Measurements from ENCODE around the gene STK17A. TPM values are rescaled to one million over a fixed set of nuclear protein-coding genes. Genes with fewer than 3 reads are reported as not detected.

The STK17A gene
- total and polyA plus RNA-seq, 2 of the 8 experiments (the other 6 are each of a cell fraction or from before 2014, with no cell fraction given), result 2.2 to 12.2 TPM

DNA sequence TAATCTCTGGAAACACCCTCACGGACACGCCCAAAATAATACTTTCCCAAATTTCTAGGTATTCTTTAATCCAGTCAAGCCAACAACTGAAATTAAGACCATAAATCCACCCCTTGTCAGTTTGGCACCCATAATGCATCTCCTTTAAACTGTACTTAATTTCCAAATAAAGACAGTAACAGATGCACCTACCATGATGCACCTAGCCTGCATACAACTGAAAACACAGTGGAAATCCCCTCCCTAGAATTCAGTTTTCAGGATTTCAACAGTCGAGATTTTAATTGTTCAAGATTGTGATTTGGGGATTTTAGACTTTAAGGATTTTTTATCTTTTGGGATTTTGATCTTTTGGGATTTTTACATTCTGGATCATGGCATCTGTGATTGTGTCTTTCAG, 17.1 kb downstream of the STK17A start (continued):
- TF ChIP-seq, protein P1, sequence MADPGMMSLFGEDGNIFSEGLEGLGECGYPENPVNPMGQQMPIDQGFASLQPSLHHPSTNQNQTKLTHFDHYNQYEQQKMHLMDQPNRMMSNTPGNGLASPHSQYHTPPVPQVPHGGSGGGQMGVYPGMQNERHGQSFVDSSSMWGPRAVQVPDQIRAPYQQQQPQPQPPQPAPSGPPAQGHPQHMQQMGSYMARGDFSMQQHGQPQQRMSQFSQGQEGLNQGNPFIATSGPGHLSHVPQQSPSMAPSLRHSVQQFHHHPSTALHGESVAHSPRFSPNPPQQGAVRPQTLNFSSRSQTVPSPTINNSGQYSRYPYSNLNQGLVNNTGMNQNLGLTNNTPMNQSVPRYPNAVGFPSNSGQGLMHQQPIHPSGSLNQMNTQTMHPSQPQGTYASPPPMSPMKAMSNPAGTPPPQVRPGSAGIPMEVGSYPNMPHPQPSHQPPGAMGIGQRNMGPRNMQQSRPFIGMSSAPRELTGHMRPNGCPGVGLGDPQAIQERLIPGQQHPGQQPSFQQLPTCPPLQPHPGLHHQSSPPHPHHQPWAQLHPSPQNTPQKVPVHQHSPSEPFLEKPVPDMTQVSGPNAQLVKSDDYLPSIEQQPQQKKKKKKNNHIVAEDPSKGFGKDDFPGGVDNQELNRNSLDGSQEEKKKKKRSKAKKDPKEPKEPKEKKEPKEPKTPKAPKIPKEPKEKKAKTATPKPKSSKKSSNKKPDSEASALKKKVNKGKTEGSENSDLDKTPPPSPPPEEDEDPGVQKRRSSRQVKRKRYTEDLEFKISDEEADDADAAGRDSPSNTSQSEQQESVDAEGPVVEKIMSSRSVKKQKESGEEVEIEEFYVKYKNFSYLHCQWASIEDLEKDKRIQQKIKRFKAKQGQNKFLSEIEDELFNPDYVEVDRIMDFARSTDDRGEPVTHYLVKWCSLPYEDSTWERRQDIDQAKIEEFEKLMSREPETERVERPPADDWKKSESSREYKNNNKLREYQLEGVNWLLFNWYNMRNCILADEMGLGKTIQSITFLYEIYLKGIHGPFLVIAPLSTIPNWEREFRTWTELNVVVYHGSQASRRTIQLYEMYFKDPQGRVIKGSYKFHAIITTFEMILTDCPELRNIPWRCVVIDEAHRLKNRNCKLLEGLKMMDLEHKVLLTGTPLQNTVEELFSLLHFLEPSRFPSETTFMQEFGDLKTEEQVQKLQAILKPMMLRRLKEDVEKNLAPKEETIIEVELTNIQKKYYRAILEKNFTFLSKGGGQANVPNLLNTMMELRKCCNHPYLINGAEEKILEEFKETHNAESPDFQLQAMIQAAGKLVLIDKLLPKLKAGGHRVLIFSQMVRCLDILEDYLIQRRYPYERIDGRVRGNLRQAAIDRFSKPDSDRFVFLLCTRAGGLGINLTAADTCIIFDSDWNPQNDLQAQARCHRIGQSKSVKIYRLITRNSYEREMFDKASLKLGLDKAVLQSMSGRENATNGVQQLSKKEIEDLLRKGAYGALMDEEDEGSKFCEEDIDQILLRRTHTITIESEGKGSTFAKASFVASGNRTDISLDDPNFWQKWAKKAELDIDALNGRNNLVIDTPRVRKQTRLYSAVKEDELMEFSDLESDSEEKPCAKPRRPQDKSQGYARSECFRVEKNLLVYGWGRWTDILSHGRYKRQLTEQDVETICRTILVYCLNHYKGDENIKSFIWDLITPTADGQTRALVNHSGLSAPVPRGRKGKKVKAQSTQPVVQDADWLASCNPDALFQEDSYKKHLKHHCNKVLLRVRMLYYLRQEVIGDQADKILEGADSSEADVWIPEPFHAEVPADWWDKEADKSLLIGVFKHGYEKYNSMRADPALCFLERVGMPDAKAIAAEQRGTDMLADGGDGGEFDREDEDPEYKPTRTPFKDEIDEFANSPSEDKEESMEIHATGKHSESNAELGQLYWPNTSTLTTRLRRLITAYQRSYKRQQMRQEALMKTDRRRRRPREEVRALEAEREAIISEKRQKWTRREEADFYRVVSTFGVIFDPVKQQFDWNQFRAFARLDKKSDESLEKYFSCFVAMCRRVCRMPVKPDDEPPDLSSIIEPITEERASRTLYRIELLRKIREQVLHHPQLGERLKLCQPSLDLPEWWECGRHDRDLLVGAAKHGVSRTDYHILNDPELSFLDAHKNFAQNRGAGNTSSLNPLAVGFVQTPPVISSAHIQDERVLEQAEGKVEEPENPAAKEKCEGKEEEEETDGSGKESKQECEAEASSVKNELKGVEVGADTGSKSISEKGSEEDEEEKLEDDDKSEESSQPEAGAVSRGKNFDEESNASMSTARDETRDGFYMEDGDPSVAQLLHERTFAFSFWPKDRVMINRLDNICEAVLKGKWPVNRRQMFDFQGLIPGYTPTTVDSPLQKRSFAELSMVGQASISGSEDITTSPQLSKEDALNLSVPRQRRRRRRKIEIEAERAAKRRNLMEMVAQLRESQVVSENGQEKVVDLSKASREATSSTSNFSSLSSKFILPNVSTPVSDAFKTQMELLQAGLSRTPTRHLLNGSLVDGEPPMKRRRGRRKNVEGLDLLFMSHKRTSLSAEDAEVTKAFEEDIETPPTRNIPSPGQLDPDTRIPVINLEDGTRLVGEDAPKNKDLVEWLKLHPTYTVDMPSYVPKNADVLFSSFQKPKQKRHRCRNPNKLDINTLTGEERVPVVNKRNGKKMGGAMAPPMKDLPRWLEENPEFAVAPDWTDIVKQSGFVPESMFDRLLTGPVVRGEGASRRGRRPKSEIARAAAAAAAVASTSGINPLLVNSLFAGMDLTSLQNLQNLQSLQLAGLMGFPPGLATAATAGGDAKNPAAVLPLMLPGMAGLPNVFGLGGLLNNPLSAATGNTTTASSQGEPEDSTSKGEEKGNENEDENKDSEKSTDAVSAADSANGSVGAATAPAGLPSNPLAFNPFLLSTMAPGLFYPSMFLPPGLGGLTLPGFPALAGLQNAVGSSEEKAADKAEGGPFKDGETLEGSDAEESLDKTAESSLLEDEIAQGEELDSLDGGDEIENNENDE (IDR thresholded peaks at IDR 0.05; ENCODE audit: insufficient replicate concordance, low read length), result no peak
- no peak for TF ChIP-seq POLR2A (IDR thresholded peaks at IDR 0.05; ENCODE audit: control extremely low read depth in 1 of 2, low read depth in 2 of 2, low read length in 2 of 2)
- TF ChIP-seq CBX5 (IDR thresholded peaks at IDR 0.05; ENCODE audit: low read depth, low read length), result no peak
- TF ChIP-seq ZNF274 (IDR thresholded peaks at IDR 0.05; ENCODE audit: borderline replicate concordance, extremely low read depth, low read length), result no peak
- TF ChIP-seq, protein P2, sequence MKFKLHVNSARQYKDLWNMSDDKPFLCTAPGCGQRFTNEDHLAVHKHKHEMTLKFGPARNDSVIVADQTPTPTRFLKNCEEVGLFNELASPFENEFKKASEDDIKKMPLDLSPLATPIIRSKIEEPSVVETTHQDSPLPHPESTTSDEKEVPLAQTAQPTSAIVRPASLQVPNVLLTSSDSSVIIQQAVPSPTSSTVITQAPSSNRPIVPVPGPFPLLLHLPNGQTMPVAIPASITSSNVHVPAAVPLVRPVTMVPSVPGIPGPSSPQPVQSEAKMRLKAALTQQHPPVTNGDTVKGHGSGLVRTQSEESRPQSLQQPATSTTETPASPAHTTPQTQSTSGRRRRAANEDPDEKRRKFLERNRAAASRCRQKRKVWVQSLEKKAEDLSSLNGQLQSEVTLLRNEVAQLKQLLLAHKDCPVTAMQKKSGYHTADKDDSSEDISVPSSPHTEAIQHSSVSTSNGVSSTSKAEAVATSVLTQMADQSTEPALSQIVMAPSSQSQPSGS (IDR thresholded peaks at IDR 0.05; ENCODE audit: low read length), result no peak
- no peak for TF ChIP-seq YY1 (IDR thresholded peaks at IDR 0.05; ENCODE audit: low read depth, low read length)
- TF ChIP-seq TBP (IDR thresholded peaks at IDR 0.05; ENCODE audit: low read depth, low read length), result no peak
- no peak for TF ChIP-seq CHD1 (IDR thresholded peaks at IDR 0.05; ENCODE audit: low read depth, low read length)
- no peak for TF ChIP-seq EP300 (IDR thresholded peaks at IDR 0.05; ENCODE audit: borderline replicate concordance in 1 of 2, low read depth in 2 of 2, low read length in 2 of 2)
- TF ChIP-seq, protein P3, sequence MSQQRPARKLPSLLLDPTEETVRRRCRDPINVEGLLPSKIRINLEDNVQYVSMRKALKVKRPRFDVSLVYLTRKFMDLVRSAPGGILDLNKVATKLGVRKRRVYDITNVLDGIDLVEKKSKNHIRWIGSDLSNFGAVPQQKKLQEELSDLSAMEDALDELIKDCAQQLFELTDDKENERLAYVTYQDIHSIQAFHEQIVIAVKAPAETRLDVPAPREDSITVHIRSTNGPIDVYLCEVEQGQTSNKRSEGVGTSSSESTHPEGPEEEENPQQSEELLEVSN (IDR thresholded peaks at IDR 0.05), result no peak
